GM19238 (cell line): Measurements from ENCODE around the gene RABAC1.
A peak's percentile ranks its signal among the peaks of the same experiment; 100 is the strongest.

Experiments used
- DNase-seq: peaks from one replicate; pipeline ENCODE4 v3.0.0; 2011; ENCODE audit warnings: low spot score; ENCODE audit not compliant: insufficient read length

Gene RABAC1

DNA sequence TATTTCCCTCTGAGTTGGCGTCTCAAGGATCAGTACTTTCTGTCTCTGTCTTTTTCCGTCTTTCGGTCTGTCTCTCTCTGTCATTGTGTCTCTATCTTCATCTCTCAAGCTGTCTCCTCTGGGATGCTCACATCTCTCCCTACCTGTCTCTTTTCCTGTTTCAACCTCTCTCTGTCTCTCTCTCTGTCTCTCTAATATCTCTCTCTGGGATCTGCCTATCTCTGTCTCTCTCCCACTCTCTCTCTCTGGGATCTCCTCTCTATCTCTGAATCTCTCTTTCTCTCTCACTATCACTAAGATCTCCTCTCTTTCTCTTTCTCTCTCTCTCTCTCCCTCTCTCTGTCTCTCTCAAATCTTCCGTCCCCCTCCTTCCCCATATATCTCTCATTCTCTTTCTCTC lies 30.9 kb upstream of the RABAC1 start:
- no peak for DNase-seq

GRCh38 chr19:41988947-41989346 lies 29.8 kb upstream of the RABAC1 start:
- DNase-seq = no peak

DNA sequence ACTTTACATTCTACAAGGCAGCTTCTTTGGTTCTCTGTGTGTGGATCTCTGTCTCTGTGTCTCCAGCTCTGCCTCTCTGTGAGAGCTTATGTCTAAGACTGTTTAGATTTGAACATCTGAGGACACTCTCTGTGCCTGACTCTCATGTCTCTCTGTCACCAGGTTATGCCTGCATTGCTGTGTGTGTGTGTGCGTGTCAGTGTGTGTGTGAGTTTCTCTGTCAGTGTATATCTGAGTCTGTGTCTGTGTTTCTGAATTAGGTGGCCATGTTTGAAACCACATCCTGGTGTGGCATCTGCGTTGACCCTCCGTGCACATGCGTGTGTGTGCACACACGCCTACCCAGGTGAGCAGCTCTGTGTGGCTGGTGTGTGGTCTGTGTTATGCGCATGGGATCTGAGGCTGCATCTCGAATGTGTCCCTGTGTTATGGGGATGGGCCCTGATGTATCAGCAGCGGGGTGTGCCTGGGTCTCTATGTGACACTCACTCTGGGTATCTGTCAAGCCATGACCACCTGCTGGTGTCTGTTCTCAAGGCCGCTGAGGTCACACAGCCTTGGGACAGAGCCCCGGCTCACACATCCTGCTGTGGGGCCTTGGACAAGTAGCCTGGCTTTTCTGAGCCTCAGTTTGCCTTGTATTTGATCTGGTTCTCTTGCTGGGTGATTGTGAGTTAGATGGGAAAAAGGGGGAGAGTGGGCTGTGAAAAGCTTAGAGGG lies 28.2 kb upstream of the RABAC1 start:
- DNase-seq = no peak

DNA sequence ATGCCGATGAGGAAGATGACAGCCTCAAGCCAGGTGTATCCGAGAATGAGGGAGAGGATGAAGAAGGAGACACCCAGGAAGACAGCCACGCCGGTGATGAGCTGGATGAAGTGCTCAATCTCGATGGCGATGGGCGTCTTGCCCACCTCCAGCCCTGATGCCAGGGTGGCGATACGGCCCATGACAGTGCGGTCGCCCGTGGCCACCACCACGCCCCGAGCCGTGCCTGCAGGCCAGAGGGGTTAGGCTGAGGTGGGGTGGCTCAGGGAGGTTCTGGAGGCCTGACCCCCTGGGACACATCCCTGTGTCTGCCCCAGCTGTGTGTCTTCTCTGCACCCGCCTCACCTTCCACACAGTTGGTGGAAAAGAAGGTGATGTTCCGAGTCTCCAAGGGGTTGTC lies 25.8 kb upstream of the RABAC1 start:
- DNase-seq = no peak

- no peak for DNase-seq
Observed at GRCh38 chr19:41981724-41982123, 22.6 kb upstream of the RABAC1 start.

DNA sequence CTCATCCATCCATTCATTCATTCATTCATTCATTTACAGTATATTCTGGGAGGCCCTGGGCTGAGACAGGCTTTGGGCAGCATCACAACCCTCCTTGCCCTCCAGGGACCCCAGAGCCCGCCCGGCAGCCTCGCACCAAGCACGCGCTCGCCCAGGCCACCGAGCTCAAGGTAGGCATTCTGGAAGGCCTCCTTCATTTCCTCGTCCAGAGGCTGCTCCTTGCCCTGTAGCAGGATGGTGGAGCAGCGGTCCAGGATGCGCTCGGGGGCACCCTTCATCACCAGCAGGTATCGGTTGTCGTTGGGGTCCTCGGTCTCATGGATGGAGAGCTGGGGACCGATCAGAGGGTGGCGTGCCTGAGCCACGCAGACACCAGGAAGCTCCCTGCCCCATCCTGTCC lies 19.3 kb upstream of the RABAC1 start:
- DNase-seq = no peak

GRCh38 chr19:41977916-41978315 lies 18.8 kb upstream of the RABAC1 start:
- DNase-seq = no peak

DNA sequence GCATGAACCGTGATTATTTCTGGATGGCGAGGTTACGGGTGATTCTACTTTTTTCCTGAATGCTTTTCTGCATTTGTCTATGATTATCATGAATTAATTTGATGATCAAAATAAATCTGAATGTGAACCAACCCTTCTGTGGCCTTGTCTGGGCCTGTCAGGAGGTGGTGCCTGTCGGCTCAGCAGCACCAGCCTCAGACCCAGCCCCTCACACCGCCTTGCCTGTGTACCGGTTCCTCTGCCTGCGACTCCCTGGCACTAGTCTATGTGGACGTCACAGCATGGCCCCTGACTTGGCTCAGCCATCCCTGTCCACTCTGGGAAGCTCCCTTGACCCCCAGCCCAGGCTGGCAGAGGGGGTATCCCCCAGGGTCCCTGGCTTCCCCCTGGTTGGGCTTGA lies 15.5 kb upstream of the RABAC1 start:
- DNase-seq = no peak

- DNase-seq = no peak
Observed at GRCh38 chr19:41971363-41971762, 12.2 kb upstream of the RABAC1 start.

DNA sequence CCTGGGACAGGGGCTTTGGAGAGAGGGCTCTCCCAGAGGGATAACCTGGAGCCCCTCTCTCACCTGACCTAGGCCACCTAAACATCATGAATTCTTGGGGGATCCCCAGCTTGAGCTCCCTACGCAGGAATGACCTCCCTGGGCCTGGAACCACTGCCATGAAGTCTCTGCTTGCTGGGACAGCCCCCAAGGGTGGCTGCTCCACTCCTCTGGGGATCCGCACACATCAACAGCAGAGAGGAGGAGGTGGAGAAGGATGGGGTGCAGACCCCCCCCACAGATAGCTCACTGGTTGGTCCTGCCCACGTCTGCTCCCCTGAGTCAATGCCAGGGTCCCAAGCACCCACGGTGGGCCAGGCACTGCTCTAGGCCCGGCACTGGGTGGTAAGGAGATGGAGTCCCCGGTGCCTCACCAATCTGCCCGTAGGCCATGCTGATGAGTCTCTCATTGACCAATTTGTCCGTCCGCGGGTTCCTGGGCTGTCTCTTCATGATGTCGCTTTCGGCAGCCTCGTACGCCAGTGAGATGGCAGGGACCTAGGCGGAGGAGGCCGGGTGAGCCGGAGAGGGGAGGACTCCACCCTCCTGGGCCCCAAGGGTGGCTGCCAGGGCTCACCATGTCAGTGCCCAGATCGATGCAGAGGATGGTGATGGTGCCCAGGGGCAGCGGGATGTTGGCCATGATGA lies 10.8 kb upstream of the RABAC1 start:
- DNase-seq = no peak

DNA sequence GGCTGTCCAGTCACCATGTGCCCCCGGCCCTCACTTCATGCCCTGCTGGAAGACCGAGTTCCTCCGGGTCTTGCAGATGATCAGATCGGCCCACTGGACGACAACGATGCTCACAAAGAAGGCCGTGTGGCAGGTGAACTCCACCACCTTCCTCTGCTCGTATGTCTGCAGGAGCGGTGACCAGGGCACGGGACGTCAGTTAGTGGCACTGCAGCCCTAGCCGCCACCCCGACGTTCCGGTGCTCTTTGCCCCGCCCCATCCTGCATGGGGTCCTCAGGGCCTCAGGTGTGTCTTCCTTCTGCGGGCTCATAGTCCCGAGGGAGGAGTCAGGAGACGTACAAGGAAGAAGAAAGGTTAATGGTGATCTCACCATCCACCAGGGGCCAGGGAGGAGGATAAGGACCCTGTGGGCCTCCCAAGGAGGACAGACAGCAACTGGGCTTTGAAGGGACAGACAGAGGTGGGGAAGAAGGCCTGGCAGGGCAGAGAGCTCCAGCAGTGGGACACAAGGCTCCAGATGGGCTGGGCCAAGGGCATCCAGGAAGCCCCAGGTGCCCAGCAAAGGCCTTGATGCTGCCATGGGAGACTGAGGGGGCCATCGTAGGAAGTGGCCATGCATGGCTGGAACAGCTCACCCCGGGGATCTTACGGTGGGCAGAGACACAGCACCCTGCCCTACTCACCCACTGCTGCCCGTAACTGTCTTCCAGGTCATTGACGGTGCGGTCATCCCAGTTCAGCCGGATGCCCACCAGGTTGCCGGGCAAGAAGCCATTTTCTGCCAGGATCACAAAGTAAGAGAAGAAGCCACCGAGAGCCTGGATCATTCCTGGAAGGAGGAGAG lies 9.9 kb upstream of the RABAC1 start:
- DNase-seq = no peak

DNA sequence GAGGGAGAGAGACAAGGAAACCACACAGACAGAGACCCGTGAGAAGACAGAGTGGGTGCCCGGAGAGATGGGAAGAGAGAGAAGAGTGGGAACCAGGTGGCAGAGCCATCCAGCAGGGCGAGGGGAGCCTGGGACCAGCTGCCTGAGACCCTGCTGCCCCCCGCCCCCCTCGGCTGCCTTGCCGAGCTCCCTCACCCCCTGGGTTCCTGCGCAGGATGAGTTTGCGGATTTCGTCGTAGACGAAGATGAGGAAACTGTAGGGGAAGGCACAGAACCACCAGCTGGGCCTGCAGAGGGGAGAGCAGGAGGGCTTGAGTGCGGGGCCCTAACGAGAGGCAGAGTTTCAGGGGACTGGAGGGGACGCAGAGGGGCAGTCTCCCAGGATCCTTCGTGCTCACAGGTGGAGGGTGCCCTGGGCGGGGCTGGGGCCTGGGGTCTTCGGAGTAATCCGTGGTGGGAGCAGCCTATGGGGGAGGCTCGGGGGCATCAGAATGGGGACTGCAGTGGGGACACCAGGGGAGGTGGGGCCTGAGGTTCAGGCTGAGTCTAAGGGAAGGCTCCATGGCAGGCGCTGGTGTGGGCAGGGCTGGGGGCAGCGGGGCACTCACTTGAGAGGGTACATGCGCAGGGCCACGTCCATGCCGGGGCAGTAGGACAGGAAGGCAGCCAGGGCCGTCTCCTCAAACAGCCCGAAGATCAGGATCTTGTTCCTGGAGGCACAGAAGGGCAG lies 8.1 kb upstream of the RABAC1 start:
- no peak for DNase-seq

DNA sequence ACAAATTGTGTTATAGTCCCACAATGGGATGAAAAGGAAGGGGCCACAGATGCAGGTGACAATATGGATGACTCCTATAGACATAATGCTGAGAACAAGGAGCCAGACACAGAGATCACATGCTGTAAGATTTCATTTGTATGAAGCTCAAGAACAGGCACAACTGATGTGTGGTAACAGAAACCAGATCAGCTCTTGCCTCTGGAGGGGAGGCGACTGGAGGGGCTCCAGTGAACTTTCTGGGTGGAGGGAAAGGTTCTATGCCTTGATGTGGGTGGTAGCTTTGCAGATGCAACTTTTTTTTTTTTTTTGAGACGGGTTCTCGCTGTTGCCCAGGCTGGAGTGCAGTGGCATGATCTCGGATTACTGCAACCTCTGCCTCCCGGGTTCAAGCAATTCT lies 6.0 kb upstream of the RABAC1 start:
- no peak for DNase-seq

- DNase-seq = no peak
Observed at GRCh38 chr19:41960973-41961372, 1.9 kb upstream of the RABAC1 start.

- DNase-seq = no peak
Observed at GRCh38 chr19:41958367-41959055, 610 bp downstream of the RABAC1 start.

DNA sequence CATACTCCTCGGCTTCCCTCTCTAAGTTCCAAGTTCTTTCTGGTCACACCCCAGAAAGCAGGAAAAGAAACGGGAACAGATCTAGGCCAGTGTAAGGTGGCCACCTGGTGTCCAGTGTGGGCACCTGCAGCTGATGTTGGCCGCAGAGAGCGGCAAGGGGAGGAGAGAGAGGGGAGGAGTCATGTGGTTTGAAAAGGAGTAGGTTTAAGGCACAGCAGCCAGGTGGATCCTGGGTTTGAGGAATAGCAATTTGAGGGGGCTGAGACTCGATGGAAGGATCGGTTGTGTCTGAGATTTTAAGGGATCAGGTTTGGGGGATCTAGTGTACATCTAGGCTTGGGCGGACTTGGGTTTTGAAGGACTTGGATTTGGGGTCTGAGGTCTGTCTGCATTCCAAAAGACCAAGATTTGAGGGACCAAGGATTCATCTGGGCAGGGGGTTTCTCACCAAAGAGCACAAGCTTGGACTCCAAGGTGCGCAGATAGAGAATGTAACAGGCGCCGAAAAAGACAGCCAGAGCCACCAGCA lies 1.2 kb downstream of the RABAC1 start:
- DNase-seq = no peak

DNA sequence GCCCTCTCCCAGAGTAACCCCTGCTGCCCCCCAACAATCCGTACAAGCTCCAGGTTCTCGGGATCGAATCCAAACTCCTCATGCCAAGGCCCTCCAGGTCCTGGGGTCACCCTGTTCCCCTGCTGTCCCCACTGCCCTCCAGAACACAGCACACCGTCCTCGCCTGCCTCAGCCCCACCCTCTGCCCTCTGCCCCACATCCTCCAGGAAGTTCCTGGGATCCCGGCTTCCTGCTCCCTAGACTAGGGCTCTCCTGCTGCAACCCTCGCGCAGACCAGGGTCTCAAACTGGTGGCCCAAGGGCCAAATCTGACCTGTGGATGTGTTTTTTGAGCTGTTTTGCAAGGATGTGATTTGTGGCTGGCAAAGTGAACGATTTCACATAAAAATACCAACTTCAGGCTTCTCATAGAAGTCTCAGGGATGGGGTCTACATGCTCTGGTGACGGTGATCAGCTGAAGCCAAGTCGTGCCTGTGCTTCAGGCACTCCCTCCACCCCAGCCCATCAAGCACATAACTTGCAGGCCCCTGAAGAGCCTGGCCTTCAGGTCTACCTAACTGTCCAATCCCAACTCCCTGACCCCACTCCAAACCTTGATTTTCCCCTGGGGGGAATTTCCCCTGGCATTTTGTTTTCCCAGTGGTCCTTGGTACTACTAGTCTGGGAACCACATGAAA lies 1.8 kb downstream of the RABAC1 start:
- DNase-seq = no peak

DNA sequence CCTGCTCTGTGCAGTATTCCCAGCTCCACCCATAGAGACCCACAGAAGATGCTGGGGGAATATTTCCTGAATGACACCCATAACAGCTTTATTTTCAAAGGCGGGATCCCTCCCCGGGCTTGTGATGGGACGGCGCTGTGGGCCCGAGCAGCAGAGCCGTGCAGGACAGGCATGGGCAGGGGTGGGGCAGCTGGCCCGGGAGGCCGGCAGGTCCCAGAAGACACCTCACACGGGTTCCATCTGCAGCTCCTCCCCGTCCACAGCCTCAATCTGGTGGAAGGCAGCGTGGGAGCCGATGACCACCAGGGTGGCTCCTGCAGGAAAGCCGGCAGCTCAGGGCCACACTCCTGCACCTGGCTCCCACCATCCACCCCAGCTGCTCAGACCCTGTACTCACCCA lies 2.5 kb downstream of the RABAC1 start:
- no peak for DNase-seq

DNA sequence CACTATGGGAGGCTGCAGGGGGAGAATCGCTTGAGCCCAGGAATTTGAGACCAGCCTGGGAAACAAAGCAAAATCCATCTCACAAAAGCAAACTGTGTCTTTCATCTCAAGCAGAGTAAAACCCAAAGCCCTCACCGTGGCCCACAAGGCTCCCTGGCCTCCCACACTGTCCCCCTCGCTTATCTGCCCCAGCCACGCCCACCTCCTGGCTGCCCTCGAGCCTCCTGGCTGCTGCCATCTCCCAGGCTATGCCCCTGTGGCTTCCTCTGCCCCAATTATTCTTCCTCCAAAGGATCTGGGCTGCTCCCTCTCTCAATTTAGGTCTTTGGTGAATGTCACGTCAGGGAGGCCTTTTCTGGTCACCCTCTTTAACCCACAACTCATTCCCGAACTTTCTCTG lies 3.6 kb downstream of the RABAC1 start:
- DNase-seq = no peak

DNA sequence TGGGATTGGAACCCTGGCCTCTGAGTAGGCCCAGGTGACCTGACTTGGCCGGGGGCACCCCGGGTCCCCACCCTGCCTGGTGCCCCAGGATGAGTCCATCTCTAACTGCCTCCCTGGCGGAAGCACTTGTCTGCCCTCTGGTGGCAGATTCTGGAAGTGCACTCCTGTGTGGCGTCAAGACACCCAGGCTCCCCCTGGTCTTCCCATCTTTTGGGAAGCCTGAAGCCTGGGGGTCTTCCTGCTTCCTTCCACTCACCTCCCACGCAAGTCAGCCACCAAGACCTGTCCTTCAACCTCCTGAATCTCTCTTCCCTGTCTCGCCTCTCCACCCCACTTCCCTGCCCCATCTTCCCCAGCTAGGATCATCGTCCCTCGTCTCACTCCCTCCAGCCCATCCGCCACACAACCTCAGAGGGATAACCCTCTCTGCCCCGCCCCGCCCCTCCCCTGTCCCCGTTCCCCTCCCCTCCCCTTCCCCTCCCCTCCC lies 7.4 kb downstream of the RABAC1 start:
- DNase-seq = peak; percentile 87
